ENCODE data around the gene RYR3.

- no peak for TF ChIP-seq EZH2 (IDR thresholded peaks at IDR 0.05; ENCODE audit: insufficient read depth, low read length)
- TF ChIP-seq, protein P1, sequence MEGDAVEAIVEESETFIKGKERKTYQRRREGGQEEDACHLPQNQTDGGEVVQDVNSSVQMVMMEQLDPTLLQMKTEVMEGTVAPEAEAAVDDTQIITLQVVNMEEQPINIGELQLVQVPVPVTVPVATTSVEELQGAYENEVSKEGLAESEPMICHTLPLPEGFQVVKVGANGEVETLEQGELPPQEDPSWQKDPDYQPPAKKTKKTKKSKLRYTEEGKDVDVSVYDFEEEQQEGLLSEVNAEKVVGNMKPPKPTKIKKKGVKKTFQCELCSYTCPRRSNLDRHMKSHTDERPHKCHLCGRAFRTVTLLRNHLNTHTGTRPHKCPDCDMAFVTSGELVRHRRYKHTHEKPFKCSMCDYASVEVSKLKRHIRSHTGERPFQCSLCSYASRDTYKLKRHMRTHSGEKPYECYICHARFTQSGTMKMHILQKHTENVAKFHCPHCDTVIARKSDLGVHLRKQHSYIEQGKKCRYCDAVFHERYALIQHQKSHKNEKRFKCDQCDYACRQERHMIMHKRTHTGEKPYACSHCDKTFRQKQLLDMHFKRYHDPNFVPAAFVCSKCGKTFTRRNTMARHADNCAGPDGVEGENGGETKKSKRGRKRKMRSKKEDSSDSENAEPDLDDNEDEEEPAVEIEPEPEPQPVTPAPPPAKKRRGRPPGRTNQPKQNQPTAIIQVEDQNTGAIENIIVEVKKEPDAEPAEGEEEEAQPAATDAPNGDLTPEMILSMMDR (IDR thresholded peaks at IDR 0.05; ENCODE audit: insufficient read depth, low read depth, low read length), result no peak
Measured at GRCh38 chr15:33533197-33533596, 222.4 kb downstream of the RYR3 start.

Measured in astrocyte (in vitro differentiated cells and primary cell).